BLaER1 (cell line): ENCODE results near the gene CXorf58.

Experiments
- H3K27ac ChIP-seq: shearing (Covaris generic); formaldehyde crosslinking; 2 replicates; pipeline ENCODE4 v1.8.1; 2022
- H3K27me3 ChIP-seq: shearing (Covaris generic); formaldehyde crosslinking; 2 replicates; pipeline ENCODE4 v1.8.1; 2022
- H3K36me3 ChIP-seq: shearing (Covaris generic); formaldehyde crosslinking; 2 replicates; pipeline ENCODE4 v1.8.1; 2022
- H3K4me1 ChIP-seq: shearing (Covaris generic); formaldehyde crosslinking; 2 replicates; pipeline ENCODE4 v1.8.1; 2022
- H3K4me2 ChIP-seq: shearing (Covaris generic); formaldehyde crosslinking; 2 replicates; pipeline ENCODE4 v1.8.1; 2022
- H3K4me3 ChIP-seq: shearing (Covaris generic); formaldehyde crosslinking; 2 replicates; pipeline ENCODE4 v1.8.1; 2022
- H3K9ac ChIP-seq: shearing (Covaris generic); formaldehyde crosslinking; 2 replicates; pipeline ENCODE4 v1.8.1; 2022
- H3K9me3 ChIP-seq: shearing (Covaris generic); formaldehyde crosslinking; 2 replicates; pipeline ENCODE4 v1.8.1; 2022
- H4K20me1 ChIP-seq: shearing (Covaris generic); formaldehyde crosslinking; 2 replicates; pipeline ENCODE4 v1.8.1; 2022
- Cebpa-rat ChIP-seq: shearing (Covaris generic); IDR thresholded peaks from 2 replicates; pipeline ENCODE4 v1.8.1; 2022

The CXorf58 gene

GRCh38 chrX:23919148-23919547 is 11.3 kb downstream of the CXorf58 start:
- no peak for TF ChIP-seq Cebpa-rat
- no peaks in the 10 kb centered on the region for H3K36me3 ChIP-seq
- no peak overlapping the region for H3K9ac ChIP-seq
- no peak overlapping the region for H3K27ac ChIP-seq
- H4K20me1 ChIP-seq, result no peaks in the 10 kb centered on the region
- H3K9me3 ChIP-seq, result peaks cover 13% of the 10 kb centered on the region
- H3K4me3 ChIP-seq, result no peak overlapping the region
- no peaks in the 10 kb centered on the region for H3K27me3 ChIP-seq
- H3K4me1 ChIP-seq, result no peaks in the 10 kb centered on the region
- no peak overlapping the region for H3K4me2 ChIP-seq

- Histone ChIP-seq H3K36me3 (no peaks in the 10 kb centered on the region), H4K20me1 (no peaks in the 10 kb centered on the region), H3K27ac (no peak overlapping the region), H3K27me3 (no peaks in the 10 kb centered on the region), H3K4me3 (no peak overlapping the region), H3K9ac (no peak overlapping the region), H3K4me2 (no peak overlapping the region), H3K9me3 (peaks cover 13% of the 10 kb centered on the region), H3K4me1 (no peaks in the 10 kb centered on the region)
- TF ChIP-seq Cebpa-rat, result no peak
These were observed 12.0 kb downstream of the CXorf58 start for GRCh38 chrX:23919706-23920320.

- Histone ChIP-seq H3K4me3 (no peak overlapping the region), H3K27ac (no peak overlapping the region), H3K27me3 (no peaks in the 10 kb centered on the region), H3K4me1 (no peaks in the 10 kb centered on the region), H4K20me1 (no peaks in the 10 kb centered on the region), H3K4me2 (no peak overlapping the region), H3K9ac (no peak overlapping the region), H3K36me3 (no peaks in the 10 kb centered on the region), H3K9me3 (no peaks in the 10 kb centered on the region)
- TF ChIP-seq Cebpa-rat, result no peak
These were observed 18.2 kb downstream of the CXorf58 start for GRCh38 chrX:23926015-23926414.

GRCh38 chrX:23930894-23931604 is 23.2 kb downstream of the CXorf58 start:
- no peaks in the 10 kb centered on the region for H3K27me3 ChIP-seq
- no peak overlapping the region for H3K27ac ChIP-seq
- no peak for TF ChIP-seq Cebpa-rat
- no peaks in the 10 kb centered on the region for H4K20me1 ChIP-seq
- H3K4me1 ChIP-seq, result no peaks in the 10 kb centered on the region
- no peak overlapping the region for H3K4me2 ChIP-seq
- no peaks in the 10 kb centered on the region for H3K36me3 ChIP-seq
- H3K4me3 ChIP-seq, result no peak overlapping the region
- no peak overlapping the region for H3K9ac ChIP-seq
- H3K9me3 ChIP-seq, result no peaks in the 10 kb centered on the region

GRCh38 chrX:23932046-23932445 is 24.2 kb downstream of the CXorf58 start:
- no peak overlapping the region for H3K4me2 ChIP-seq

GRCh38 chrX:23935106-23935505 is 27.3 kb downstream of the CXorf58 start:
- Histone ChIP-seq H3K4me3 (no peak overlapping the region), H3K9ac (no peak overlapping the region), H3K27me3 (no peaks in the 10 kb centered on the region), H3K4me2 (no peak overlapping the region), H3K4me1 (no peaks in the 10 kb centered on the region), H3K27ac (no peak overlapping the region), H3K36me3 (no peaks in the 10 kb centered on the region), H4K20me1 (no peaks in the 10 kb centered on the region), H3K9me3 (no peaks in the 10 kb centered on the region)
- TF ChIP-seq Cebpa-rat, result no peak

More at GRCh38 chrX:23932046-23932445, 24.2 kb downstream of the CXorf58 start:
- Histone ChIP-seq H3K27me3 (no peaks in the 10 kb centered on the region), H4K20me1 (no peaks in the 10 kb centered on the region), H3K27ac (no peak overlapping the region), H3K9me3 (no peaks in the 10 kb centered on the region), H3K4me3 (no peak overlapping the region), H3K4me1 (no peaks in the 10 kb centered on the region), H3K36me3 (no peaks in the 10 kb centered on the region), H3K9ac (no peak overlapping the region)
- TF ChIP-seq Cebpa-rat, result no peak

GRCh38 chrX:23936180-23936579 is 28.4 kb downstream of the CXorf58 start:
- no peak overlapping the region for H3K9ac ChIP-seq
- TF ChIP-seq Cebpa-rat, result no peak
- no peak overlapping the region for H3K27ac ChIP-seq
- no peaks in the 10 kb centered on the region for H3K4me1 ChIP-seq
- no peaks in the 10 kb centered on the region for H4K20me1 ChIP-seq
- no peak overlapping the region for H3K4me2 ChIP-seq
- H3K9me3 ChIP-seq, result no peaks in the 10 kb centered on the region
- no peaks in the 10 kb centered on the region for H3K36me3 ChIP-seq
- no peaks in the 10 kb centered on the region for H3K27me3 ChIP-seq
- H3K4me3 ChIP-seq, result no peak overlapping the region

GRCh38 chrX:23937100-23937499 is 29.3 kb downstream of the CXorf58 start:
- H3K4me2 ChIP-seq, result no peak overlapping the region
- H3K27ac ChIP-seq, result no peak overlapping the region
- no peaks in the 10 kb centered on the region for H4K20me1 ChIP-seq
- no peak overlapping the region for H3K4me3 ChIP-seq
- H3K27me3 ChIP-seq, result no peaks in the 10 kb centered on the region
- H3K9ac ChIP-seq, result no peak overlapping the region
- TF ChIP-seq Cebpa-rat, result no peak
- H3K4me1 ChIP-seq, result no peaks in the 10 kb centered on the region
- H3K36me3 ChIP-seq, result no peaks in the 10 kb centered on the region
- no peaks in the 10 kb centered on the region for H3K9me3 ChIP-seq

- Histone ChIP-seq H3K4me3 (no peak overlapping the region), H3K4me2 (no peak overlapping the region), H3K4me1 (no peaks in the 10 kb centered on the region), H3K9me3 (no peaks in the 10 kb centered on the region), H3K27ac (no peak overlapping the region), H4K20me1 (no peaks in the 10 kb centered on the region), H3K27me3 (no peaks in the 10 kb centered on the region), H3K36me3 (no peaks in the 10 kb centered on the region), H3K9ac (no peak overlapping the region)
- no peak for TF ChIP-seq Cebpa-rat
These were observed 30.9 kb downstream of the CXorf58 start for GRCh38 chrX:23938690-23939089.

- H4K20me1 ChIP-seq, result no peaks in the 10 kb centered on the region
- no peak for TF ChIP-seq Cebpa-rat
- H3K4me2 ChIP-seq, result no peak overlapping the region
- H3K9ac ChIP-seq, result no peak overlapping the region
- H3K36me3 ChIP-seq, result no peaks in the 10 kb centered on the region
- H3K4me1 ChIP-seq, result no peaks in the 10 kb centered on the region
- H3K27ac ChIP-seq, result no peak overlapping the region
- no peak overlapping the region for H3K4me3 ChIP-seq
- no peaks in the 10 kb centered on the region for H3K9me3 ChIP-seq
- H3K27me3 ChIP-seq, result no peaks in the 10 kb centered on the region
These were observed 31.4 kb downstream of the CXorf58 start for GRCh38 chrX:23939203-23939602.

- no peak overlapping the region for H3K4me2 ChIP-seq
These were observed 36.4 kb downstream of the CXorf58 start for GRCh38 chrX:23944234-23944633.

More at GRCh38 chrX:23944234-23944633, 36.4 kb downstream of the CXorf58 start:
- H3K4me1 ChIP-seq, result no peaks in the 10 kb centered on the region
- H3K27me3 ChIP-seq, result no peaks in the 10 kb centered on the region
- H3K27ac ChIP-seq, result no peak overlapping the region
- H3K4me3 ChIP-seq, result no peak overlapping the region
- no peak overlapping the region for H3K9ac ChIP-seq
- no peaks in the 10 kb centered on the region for H4K20me1 ChIP-seq
- no peaks in the 10 kb centered on the region for H3K36me3 ChIP-seq
- H3K9me3 ChIP-seq, result no peaks in the 10 kb centered on the region
- no peak for TF ChIP-seq Cebpa-rat
